Muscle of leg (tissue), 11 donors: ENCODE measurements around the gene MYBPC3. TPM values are rescaled to one million over a fixed set of nuclear protein-coding genes. Genes with fewer than 3 reads are reported as not detected.
"Not testable (repeated sequence)": the region's sequence is repeated elsewhere in the genome, so short reads cannot be mapped to it uniquely, and the experiment has no call there.

Source experiments
- DNase-seq: peaks from one replicate; pipeline ENCODE4 v3.0.0; 2013
- H3K27ac ChIP-seq: one replicate; pipeline ENCODE4 v1.5.1; 2013; ENCODE audit warnings: mild to moderate bottlenecking, low read length, control low read depth
- H3K27me3 ChIP-seq: one replicate; pipeline ENCODE4 v1.6.1; 2013; ENCODE audit warnings: low read length; ENCODE audit not compliant: control insufficient read depth, insufficient read depth
- H3K36me3 ChIP-seq: one replicate; pipeline ENCODE4 v1.6.1; 2013; ENCODE audit warnings: low read length; ENCODE audit not compliant: control insufficient read depth, insufficient read depth
- H3K4me1 ChIP-seq: one replicate; pipeline ENCODE4 v1.6.1; 2013; ENCODE audit warnings: low read length; ENCODE audit not compliant: control insufficient read depth, insufficient read depth
- H3K4me3 ChIP-seq: one replicate; pipeline ENCODE4 v1.5.1; 2013; ENCODE audit warnings: low read length, control low read depth
- H3K9me3 ChIP-seq: replicated peaks from 2 replicates; pipeline ENCODE4 v1.6.1; 2013; ENCODE audit warnings: low read depth, low read length; ENCODE audit not compliant: control insufficient read depth
- WGBS: methylation state at CpG from one replicate; pipeline ENCODE4 v1.1.5; 2013; ENCODE audit warnings: missing lambda C conversion rate; ENCODE audit not compliant: insufficient coverage; 5-methylcytosine and 5-hydroxymethylcytosine counted together
- polyA plus RNA-seq, 8 donors: library from polyadenylated mRNA; unstranded; fragments of 120-200 nt; gene quantifications; one replicate each; pipeline versions ENCODE4 v1.2.1 to v1.2.3, GENCODE V29; 2013; ENCODE audit warnings: inconsistent platforms in 1 of 8, low replicate concordance in 1 of 8; ENCODE audit not compliant: insufficient read length in 8 of 8, insufficient read depth in 1 of 8
- total RNA-seq: library from RNA; stranded (reverse); fragments of 120-200 nt; gene quantifications from one replicate; pipeline ENCODE4 v1.2.4, GENCODE V29; 2013

The MYBPC3 gene
- total and polyA plus RNA-seq, 9 donors: 0.06 to 1.1 (median 0.30) TPM

- H3K4me3 ChIP-seq: no peak overlapping the region
- WGBS: 100% methylated on average over 1 of the region's 2 CpGs
- no peaks in the 10 kb centered on the region for H3K4me1 ChIP-seq
- H3K36me3 ChIP-seq: peaks cover 45% of the 10 kb centered on the region
- no peak overlapping the region for H3K27ac ChIP-seq
- no peaks in the 10 kb centered on the region for H3K9me3 ChIP-seq
- H3K27me3 ChIP-seq: no peaks in the 10 kb centered on the region
- no peak for DNase-seq
Observed at GRCh38 chr11:47318166-47318565, 34.3 kb downstream of the MYBPC3 start.

GRCh38 chr11:47317064-47317828 is 35.3 kb downstream of the MYBPC3 start:
- WGBS: no CpG with 5 or more reads among the region's 5 CpGs
- no peaks in the 10 kb centered on the region for H3K9me3 ChIP-seq
- DNase-seq: no peak
- peaks cover 41% of the 10 kb centered on the region for H3K36me3 ChIP-seq
- H3K27ac ChIP-seq: no peak overlapping the region
- no peaks in the 10 kb centered on the region for H3K27me3 ChIP-seq
- H3K4me3 ChIP-seq: no peak overlapping the region
- H3K4me1 ChIP-seq: no peaks in the 10 kb centered on the region

GRCh38 chr11:47316501-47316900 is 36.0 kb downstream of the MYBPC3 start:
- not testable (repeated sequence) for H3K9me3 ChIP-seq, H3K4me1 ChIP-seq, H3K27ac ChIP-seq, DNase-seq, H3K27me3 ChIP-seq, H3K4me3 ChIP-seq
- 100% methylated on average over 5 of the region's 8 CpGs for WGBS
- peaks cover 39% of the 10 kb centered on the region for H3K36me3 ChIP-seq

- 74% methylated on average over 4 of the region's 5 CpGs for WGBS
- Histone ChIP-seq H3K4me1 (no peaks in the 10 kb centered on the region), H3K36me3 (peaks cover 47% of the 10 kb centered on the region), H3K27ac (no peak overlapping the region), H3K27me3 (no peaks in the 10 kb centered on the region), H3K9me3 (no peaks in the 10 kb centered on the region), H3K4me3 (no peak overlapping the region)
- DNase-seq: peak; percentile 23
Observed at GRCh38 chr11:47314992-47315391, 37.5 kb downstream of the MYBPC3 start.

- no peak overlapping the region for H3K27ac ChIP-seq
- H3K4me3 ChIP-seq: no peak overlapping the region
- 83% methylated on average over 4 of the region's 6 CpGs for WGBS
- peaks cover 65% of the 10 kb centered on the region for H3K36me3 ChIP-seq
- DNase-seq: no peak
- H3K9me3 ChIP-seq: no peaks in the 10 kb centered on the region
- H3K4me1 ChIP-seq: no peaks in the 10 kb centered on the region
- no peaks in the 10 kb centered on the region for H3K27me3 ChIP-seq
Observed at GRCh38 chr11:47308050-47308823, 44.3 kb downstream of the MYBPC3 start.

- DNase-seq: no peak
- Histone ChIP-seq H3K4me3 (no peak overlapping the region), H3K4me1 (no peaks in the 10 kb centered on the region), H3K36me3 (peaks cover 59% of the 10 kb centered on the region), H3K27me3 (no peaks in the 10 kb centered on the region), H3K9me3 (peaks cover 4% of the 10 kb centered on the region), H3K27ac (no peak overlapping the region)
- no CpG with 5 or more reads among the region's 1 CpG for WGBS
Observed at GRCh38 chr11:47306484-47306844, 46.0 kb downstream of the MYBPC3 start.

GRCh38 chr11:47305734-47306483 is 46.6 kb downstream of the MYBPC3 start:
- Histone ChIP-seq H3K27ac (no peak overlapping the region), H3K9me3 (peaks cover 4% of the 10 kb centered on the region), H3K27me3 (no peaks in the 10 kb centered on the region), H3K4me3 (no peak overlapping the region), H3K36me3 (peaks cover 54% of the 10 kb centered on the region), H3K4me1 (no peaks in the 10 kb centered on the region)
- 87% methylated on average over 3 of the region's 3 CpGs for WGBS
- DNase-seq: no peak

GRCh38 chr11:47302853-47303252 is 49.6 kb downstream of the MYBPC3 start:
- H3K4me1 ChIP-seq: no peaks in the 10 kb centered on the region
- H3K27me3 ChIP-seq: no peaks in the 10 kb centered on the region
- H3K36me3 ChIP-seq: peaks cover 46% of the 10 kb centered on the region
- no peak overlapping the region for H3K4me3 ChIP-seq
- no peak overlapping the region for H3K27ac ChIP-seq
- no CpG with 5 or more reads among the region's 1 CpG for WGBS
- no peak for DNase-seq
- peaks cover 17% of the 10 kb centered on the region for H3K9me3 ChIP-seq

- no peaks in the 10 kb centered on the region for H3K27me3 ChIP-seq
- DNase-seq: no peak
- WGBS: no CpG with 5 or more reads among the region's 3 CpGs
- H3K9me3 ChIP-seq: peaks cover 17% of the 10 kb centered on the region
- no peak overlapping the region for H3K27ac ChIP-seq
- no peaks in the 10 kb centered on the region for H3K4me1 ChIP-seq
- no peak overlapping the region for H3K4me3 ChIP-seq
- H3K36me3 ChIP-seq: peaks cover 35% of the 10 kb centered on the region
Observed at GRCh38 chr11:47299078-47299477, 53.4 kb downstream of the MYBPC3 start.

GRCh38 chr11:47296045-47296444 is 56.5 kb downstream of the MYBPC3 start:
- H3K36me3 ChIP-seq: peaks cover 61% of the 10 kb centered on the region
- no peak overlapping the region for H3K4me3 ChIP-seq
- no peak overlapping the region for H3K27ac ChIP-seq
- WGBS: 93% methylated on average over 2 of the region's 4 CpGs
- no peaks in the 10 kb centered on the region for H3K4me1 ChIP-seq
- DNase-seq: no peak
- H3K9me3 ChIP-seq: peaks cover 14% of the 10 kb centered on the region
- no peaks in the 10 kb centered on the region for H3K27me3 ChIP-seq
